Daoy (cell line): ENCODE data around the gene APH1A. TPM values are rescaled to one million over a fixed set of nuclear protein-coding genes. Genes with fewer than 3 reads are reported as not detected.
"Not testable (repeated sequence)": the region's sequence is repeated elsewhere in the genome, so short reads cannot be mapped to it uniquely, and the experiment has no call there.

ENCODE experiments used
- DNase-seq: peaks from one replicate; pipeline ENCODE4 v3.0.0-alpha.2; 2015; ENCODE audit warnings: low read depth
- total RNA-seq: library from RNA; depleted of rRNA; stranded (reverse); fragments of >200 nt; shearing (Covaris generic); gene quantifications from 2 replicates; pipeline ENCODE4 v1.2.3, GENCODE V29; 2014

APH1A gene
- total RNA-seq, 1 experiment from 2014 or later = 125 TPM

DNA sequence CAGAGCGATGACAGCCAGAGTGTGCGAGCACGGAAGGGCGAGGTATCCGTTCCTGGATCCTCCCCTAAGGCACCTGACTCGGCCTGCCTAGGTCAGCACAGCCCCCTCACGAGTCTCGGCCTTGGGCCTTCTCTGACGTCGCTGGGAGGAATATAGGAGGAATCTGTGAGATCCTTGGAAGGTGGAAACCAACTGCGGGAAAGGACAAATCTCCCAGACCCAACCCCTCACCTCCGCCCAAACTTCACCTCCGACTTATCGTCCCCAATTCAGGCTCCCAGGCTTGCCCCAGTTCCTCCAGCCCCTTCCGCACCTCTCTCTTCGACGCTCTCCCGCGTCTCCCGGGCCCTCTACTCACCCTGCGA, 494 bp downstream of the APH1A start:
- peak; percentile 29 for DNase-seq

GRCh38 chr1:150267896-150268295, 920 bp downstream of the APH1A start:
- DNase-seq = no peak

DNA sequence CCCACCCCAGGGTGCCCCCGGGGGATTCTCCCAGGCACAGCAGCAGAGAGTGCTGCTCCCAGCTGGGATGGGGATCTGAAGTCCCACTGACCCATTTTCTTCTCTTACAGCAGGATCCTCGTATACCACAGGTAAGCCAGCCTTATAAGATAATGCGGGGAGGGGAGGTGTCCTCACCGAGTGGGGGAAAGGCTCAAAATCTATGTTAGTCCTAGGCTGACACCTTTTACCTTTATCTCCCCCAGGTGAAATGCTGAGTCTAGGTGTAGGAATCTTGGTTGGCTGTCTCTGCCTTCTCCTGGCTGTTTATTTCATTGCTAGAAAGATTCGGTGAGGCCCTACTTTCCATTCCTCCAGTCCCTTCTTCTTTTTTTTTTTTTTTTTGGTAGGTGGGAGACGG, 5.3 kb downstream of the APH1A start:
- no peak for DNase-seq

DNA sequence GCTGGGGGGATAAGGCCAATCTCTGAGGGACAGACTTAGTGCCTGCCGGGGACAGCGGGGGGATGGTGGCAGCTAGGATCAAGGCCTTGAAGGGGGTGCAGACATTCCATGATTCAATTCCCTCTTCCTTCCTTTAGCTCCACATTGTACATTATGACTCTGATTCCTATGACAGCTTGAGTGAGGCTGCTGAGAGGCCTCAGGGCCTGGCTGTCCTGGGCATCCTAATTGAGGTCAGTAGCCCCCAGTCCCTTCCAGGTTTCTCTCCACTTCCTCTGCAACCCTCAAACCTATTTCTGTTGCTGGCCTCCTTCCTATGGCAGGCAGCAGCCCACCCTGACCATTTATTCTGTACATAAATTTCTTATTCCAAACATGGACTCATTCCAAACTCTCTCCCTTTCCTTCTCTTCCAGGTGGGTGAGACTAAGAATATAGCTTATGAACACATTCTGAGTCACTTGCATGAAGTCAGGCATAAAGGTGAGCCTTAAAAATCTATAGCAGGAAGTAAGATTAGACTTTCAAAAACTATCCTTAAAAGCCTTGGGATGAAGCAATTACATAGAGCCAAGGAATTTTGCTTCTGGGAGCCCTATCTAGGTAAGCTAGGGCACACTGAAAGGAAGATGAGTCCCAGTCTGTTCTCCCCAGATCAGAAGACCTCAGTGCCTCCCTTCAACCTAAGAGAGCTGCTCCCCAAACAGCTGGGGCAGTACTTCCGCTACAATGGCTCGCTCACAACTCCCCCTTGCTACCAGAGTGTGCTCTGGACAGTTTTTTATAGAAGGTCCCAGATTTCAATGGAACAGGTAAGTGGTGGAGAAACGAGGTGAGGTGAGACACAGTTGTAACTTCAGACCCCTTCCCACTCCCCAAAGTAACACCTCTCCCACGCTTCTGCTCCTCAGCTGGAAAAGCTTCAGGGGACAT, 6.2 kb downstream of the APH1A start:
- DNase-seq = no peak

DNA sequence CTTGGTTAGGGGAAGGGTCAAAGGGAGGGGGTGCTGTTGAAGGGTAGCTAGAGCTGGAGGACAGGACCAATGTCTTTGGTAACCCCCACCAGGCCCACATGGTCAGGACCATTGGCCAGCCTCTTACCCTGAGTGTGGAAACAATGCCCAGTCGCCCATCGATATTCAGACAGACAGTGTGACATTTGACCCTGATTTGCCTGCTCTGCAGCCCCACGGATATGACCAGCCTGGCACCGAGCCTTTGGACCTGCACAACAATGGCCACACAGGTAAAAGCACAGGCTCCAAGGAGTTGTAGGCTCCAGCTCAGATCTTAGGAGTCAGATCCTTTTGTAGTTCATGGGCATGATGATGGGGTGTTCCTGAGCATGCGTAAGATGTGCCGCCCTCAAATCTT, 7.4 kb downstream of the APH1A start:
- no peak for DNase-seq

GRCh38 chr1:150259758-150260669, 8.8 kb downstream of the APH1A start:
- DNase-seq = peak; percentile 23

DNA sequence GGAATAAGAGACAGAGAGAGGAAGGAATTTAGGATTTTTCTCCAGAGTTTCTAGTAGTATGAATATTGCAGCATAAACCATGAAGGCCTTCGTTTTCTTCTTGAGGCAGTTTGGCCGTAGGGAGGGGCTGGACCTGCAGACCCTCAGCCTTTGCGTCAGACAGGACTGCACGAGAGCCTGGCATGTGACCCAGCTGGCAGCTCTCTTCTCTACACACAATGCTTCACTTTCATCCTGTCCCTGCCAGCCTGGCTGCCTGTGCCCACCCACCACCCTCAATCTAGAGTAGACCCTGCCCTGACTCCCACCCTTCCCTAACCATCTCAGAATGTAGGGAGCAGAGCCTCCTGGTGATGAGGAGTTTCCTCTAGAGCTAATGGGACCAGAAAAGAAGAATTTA, 9.6 kb downstream of the APH1A start:
- no peak for DNase-seq

DNA sequence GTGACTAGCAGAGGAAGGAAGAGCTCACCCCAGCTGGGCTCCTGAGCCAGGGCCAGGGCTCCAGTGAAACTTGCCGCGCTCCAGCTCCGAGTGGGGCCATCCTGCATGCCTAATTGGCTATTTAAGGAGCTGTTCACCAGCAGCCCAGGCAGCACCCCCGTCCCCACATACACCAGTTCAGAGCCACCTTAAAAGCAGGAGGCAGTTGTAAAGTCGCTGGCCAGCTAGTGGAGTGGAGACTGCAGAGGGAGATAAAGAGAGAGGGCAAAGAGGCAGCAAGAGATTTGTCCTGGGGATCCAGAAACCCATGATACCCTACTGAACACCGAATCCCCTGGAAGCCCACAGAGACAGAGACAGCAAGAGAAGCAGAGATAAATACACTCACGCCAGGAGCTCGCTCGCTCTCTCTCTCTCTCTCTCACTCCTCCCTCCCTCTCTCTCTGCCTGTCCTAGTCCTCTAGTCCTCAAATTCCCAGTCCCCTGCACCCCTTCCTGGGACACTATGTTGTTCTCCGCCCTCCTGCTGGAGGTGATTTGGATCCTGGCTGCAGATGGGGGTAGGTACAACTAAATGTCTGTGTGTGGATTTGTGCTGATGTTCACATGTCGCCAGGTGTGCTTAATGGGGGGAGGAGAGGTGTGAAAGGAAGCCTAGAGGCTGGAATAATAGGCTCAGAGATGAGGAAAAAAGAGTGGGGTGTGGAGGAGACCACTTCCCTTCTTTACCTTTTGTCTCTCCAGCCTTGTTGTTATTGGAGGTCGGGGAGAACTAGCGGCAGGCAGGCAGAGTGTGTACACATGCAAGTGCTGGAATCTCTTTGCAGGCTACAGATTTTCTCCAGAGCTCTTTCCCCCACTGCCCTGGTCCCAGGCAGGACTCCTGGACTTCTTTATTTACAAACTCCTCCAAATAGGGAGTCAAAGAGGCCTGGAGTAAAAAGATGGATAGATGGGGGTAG, 10.9 kb downstream of the APH1A start, which contains the start of gene CA14:
Gene CA14, plus strand, starts transcription at position 151 of the 962 bp plus-strand sequence. Its CDS starts 355 bp downstream, at position 506.
- DNase-seq = no peak

- DNase-seq = no peak
Measured at GRCh38 chr1:150256554-150257341, 12.1 kb downstream of the APH1A start.

DNA sequence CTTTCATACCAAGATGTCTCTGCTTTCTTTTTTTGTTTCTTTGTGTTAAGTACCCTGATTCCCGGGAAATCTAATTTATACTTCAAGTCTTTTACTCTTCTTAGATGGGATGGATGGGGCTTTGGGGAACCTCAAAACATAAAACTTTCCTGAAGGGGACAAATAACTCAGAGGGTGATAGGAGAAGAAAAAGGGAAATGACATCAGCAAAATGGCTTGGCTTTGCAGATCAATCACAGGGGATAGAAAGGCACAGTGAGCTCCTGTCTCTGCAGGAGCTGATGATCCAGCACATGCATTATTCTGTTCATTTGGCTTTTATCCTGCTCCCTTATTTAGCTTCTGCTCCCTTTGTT, 12.6 kb downstream of the APH1A start:
- no peak for DNase-seq

- no peak for DNase-seq
Measured at GRCh38 chr1:150249936-150250335, 18.9 kb downstream of the APH1A start.

DNA sequence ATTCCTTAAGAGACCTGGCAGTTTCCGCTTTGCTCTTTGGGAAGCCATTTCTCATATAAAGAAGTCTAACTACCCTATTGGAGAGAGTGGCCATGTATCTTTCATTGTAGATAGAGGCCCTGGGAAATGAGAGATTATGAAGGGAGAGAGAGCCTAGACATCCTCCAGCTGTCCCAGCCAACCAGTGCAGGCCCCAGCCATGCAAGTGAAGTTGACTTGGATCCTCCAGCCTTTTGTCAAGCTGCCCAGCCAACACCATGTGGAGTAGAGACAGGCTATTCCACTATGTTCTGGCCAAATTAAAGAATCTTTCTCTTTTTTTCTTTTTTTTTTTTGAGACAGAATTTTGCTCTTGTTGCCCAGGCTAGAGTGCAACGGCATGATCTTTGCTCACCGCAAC, 25.8 kb downstream of the APH1A start:
- DNase-seq = no peak

DNA sequence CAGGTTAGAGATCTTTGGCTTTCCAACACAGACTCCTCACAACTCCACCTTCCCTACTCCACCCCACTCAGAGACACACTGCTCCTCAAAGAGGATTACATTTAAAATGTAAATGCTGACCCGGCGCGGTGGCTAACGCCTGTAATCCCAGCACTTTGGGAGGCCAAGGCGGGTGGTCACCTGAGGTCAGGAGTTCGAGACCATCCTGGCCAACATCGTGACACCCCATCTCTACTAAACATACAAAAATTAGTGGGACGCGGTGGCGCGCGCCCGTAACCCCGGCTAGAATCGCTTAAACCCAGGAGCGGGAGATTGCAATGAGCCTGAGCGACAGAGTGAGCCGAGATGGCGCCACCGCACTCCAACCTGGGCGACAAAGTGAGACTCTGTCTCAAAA, 31.1 kb downstream of the APH1A start:
- no peak for DNase-seq

- not testable (repeated sequence) for DNase-seq
Measured at GRCh38 chr1:150237176-150237575, 31.6 kb downstream of the APH1A start.

GRCh38 chr1:150236614-150237100, 32.2 kb downstream of the APH1A start:
- DNase-seq = no peak

DNA sequence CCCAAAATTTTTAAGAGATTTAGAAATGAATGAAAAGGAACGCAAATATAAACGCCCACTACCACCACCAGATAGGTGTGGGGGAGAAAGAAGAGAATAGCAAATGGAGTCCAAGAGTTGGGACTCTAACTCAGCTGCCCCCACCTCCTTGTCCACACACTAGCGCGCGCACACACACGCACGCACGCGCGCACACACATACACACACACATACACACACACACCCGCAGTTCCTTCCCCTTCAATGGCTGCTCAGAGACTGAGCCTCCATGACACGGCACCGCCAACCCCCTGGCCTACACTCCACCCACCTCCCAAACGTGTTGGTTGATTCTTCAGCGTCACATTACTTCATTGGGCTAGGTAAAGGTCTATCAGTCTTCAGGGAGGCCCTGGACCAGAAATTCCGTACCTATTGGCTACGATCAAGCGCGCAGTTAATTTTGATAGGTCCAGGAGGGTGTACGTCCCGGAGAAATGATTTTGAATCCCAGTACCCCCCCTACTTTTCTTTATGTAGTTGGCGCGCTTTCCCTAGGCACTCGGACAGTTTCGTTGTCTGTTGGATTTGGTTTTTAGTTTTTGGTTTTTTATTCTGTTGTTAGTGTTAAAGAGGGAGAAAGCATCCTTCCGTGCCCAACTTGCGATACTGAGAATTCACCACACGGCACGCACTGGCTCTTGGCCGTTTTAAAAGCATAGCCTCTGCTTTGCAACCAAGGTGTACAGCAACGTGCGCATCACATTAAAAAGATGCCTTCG, 32.8 kb downstream of the APH1A start, which contains the start of gene ANP32E:
Gene ANP32E, minus strand, starts transcription at position 261 of the 762 bp plus-strand sequence. CDS start 326 bp downstream, outside the sequence.
- peak; percentile 99 for DNase-seq

GRCh38 chr1:150235294-150235851, 33.4 kb downstream of the APH1A start:
- DNase-seq = peak; percentile 44

DNA sequence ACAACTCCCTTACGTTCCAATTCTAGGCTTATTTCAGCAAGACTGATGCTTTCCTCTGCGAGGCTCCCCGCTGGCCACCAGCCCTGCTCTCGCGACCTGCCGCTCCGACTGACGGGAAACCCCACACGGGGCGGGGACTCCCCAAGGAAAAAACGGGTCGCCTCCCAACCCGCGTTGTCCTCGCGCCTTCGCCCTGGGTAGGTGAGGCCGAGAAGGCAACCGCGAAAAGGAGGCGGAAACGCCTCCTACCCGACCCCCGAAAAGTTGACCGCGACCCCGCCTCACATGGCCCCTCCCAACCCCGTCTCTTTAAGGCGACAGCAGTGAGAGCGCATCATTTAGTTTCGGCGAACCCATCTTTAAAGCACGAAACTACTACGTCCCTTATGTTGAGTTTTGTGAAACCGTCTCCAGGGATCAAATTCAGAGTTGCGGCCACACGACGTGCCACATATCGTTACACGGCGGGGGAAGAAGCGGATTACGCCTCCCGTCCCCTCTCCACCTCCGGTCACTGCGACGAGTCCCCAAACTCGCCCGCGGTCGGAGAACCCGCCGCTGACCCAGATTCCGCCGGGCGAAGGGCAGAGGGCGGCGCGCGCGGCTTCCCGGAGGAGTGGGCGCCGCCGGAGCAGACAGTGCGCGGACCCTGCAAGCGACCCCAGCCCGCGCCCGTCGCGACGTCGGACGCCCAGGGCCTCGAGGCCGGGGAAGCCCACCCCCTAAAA, 34.1 kb downstream of the APH1A start:
- DNase-seq = peak; percentile 80

DNA sequence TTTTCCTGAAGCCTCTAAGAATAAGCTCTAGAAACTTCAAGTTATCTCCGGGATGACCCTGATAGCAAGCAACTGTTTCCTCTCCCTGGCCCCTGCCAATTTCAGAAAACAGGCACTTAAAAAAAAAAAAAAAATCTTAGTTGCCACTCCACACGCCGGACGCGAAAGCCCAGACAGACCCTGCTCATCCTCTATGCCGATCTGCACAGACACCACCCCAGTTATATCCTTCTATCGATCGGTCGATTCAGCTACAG, 34.6 kb downstream of the APH1A start:
- DNase-seq = no peak
